Tibial nerve (tissue), 4 donors: Measurements from ENCODE around the gene PPP1R2. TPM values are rescaled to one million over a fixed set of nuclear protein-coding genes. Genes with fewer than 3 reads are reported as not detected.

ENCODE experiments used
- DNase-seq, 2 donors: peaks; one replicate each; pipeline ENCODE4 v3.0.0-alpha.2; 2019; ENCODE audit warnings: low spot score in 2 of 2
- H3K27ac ChIP-seq, 4 donors: fragments of 200-600 bp; sonication (generic) in 3 of 4; one replicate each; pipeline ENCODE4 v1.5.1; 2017 to 2019; ENCODE audit warnings: mild to moderate bottlenecking in 1 of 4
- H3K27me3 ChIP-seq, 2 donors: fragments of 200-600 bp; sonication (generic) in 1 of 2; one replicate each; pipeline versions ENCODE4 v1.5.1 to v1.6.0; 2017 to 2019
- H3K36me3 ChIP-seq, 3 donors: fragments of 200-600 bp; sonication (generic); one replicate each; pipeline ENCODE4 v1.5.1; 2018 to 2019
- H3K4me1 ChIP-seq, 4 donors: fragments of 200-600 bp; sonication (generic) in 3 of 4; one replicate each; pipeline ENCODE4 v1.5.1; 2017 to 2019
- H3K4me3 ChIP-seq, 4 donors: fragments of 200-600 bp; sonication (generic) in 3 of 4; one replicate each; pipeline ENCODE4 v1.5.1; 2017 to 2019; ENCODE audit warnings: mild to moderate bottlenecking in 1 of 4, moderate library complexity in 1 of 4
- H3K9me3 ChIP-seq, 4 donors: fragments of 200-600 bp; sonication (generic) in 3 of 4; one replicate each; pipeline ENCODE4 v1.5.1; 2017 to 2019
- CTCF ChIP-seq, 5 experiments: fragments of 200-600 bp in 3 of 5; fragments of 450-650 bp in 2 of 5; sonication (generic) in 3 of 5; IDR thresholded peaks; one replicate each; pipeline ENCODE4 v1.5.1; 2016 to 2019; ENCODE audit warnings: antibody characterized with exemption in 5 of 5, mild to moderate bottlenecking in 3 of 5, moderate library complexity in 2 of 5
- EP300 ChIP-seq, 2 donors: sonication (generic); formaldehyde crosslinking; IDR thresholded peaks; one replicate each; pipeline ENCODE4 v1.6.1; 2017; ENCODE audit warnings: antibody characterized with exemption in 2 of 2, mild to moderate bottlenecking in 1 of 2
- POLR2A ChIP-seq, 2 donors: fragments of 450-650 bp; IDR thresholded peaks; one replicate each; pipeline ENCODE4 v1.6.1; 2017; ENCODE audit warnings: antibody characterized with exemption in 2 of 2, mild to moderate bottlenecking in 2 of 2, moderate library complexity in 2 of 2
- WGBS, 2 donors: methylation state at CpG; one replicate each; pipeline ENCODE4 v1.1.5; 2018; 5-methylcytosine and 5-hydroxymethylcytosine counted together
- total RNA-seq, 4 donors: library from RNA; depleted of rRNA; stranded (reverse); fragments of >200 nt; gene quantifications; one replicate each; pipeline ENCODE4 v1.1.0, GENCODE V29; 2016

The PPP1R2 gene
- total RNA-seq, 4 donors from 2014 or later, result 66.6 to 98.1 (median 87.4) TPM

GRCh38 chr3:195542316-195542697, 818 bp downstream of the PPP1R2 start:
- TF ChIP-seq CTCF (IDR thresholded peaks at IDR 0.05) (no peak), EP300 (IDR thresholded peaks at IDR 0.05) (no peak), POLR2A (IDR thresholded peaks at IDR 0.05) (no peak)
- no peak for DNase-seq
- WGBS, 2 donors, result 0% methylated on average over 5 of the region's 5 CpGs
- peak overlapping the region in 3 of 4 donors; percentile 88 to 94 (median 91) for H3K27ac ChIP-seq
- peaks cover 0 to 71% (median 26%) of the 10 kb centered on the region in 4 donors for H3K4me1 ChIP-seq
- no peaks in the 10 kb centered on the region for H3K36me3 ChIP-seq
- no peaks in the 10 kb centered on the region for H3K9me3 ChIP-seq
- H3K27me3 ChIP-seq, result no peaks in the 10 kb centered on the region
- peak overlapping the region; percentile 56 to 95 (median 82) for H3K4me3 ChIP-seq

GRCh38 chr3:195540511-195540910, 2.6 kb downstream of the PPP1R2 start:
- Histone ChIP-seq H3K4me1 (peaks cover 0 to 56% (median 17%) of the 10 kb centered on the region in 4 donors), H3K9me3 (no peaks in the 10 kb centered on the region), H3K27ac (no peak overlapping the region), H3K27me3 (no peaks in the 10 kb centered on the region), H3K4me3 (peak overlapping the region in 1 of 4 donors; percentile 76), H3K36me3 (no peaks in the 10 kb centered on the region)
- WGBS, 2 donors, result 58 to 64% methylated on average over 6 of the region's 6 CpGs
- DNase-seq, result no peak
- TF ChIP-seq CTCF (IDR thresholded peaks at IDR 0.05), result no peak
- TF ChIP-seq POLR2A (IDR thresholded peaks at IDR 0.05), result no peak
- no peak for TF ChIP-seq EP300 (IDR thresholded peaks at IDR 0.05)

- 74 to 79% methylated on average over 8 of the region's 8 CpGs for WGBS, 2 donors
- peaks cover 0 to 56% (median 15%) of the 10 kb centered on the region in 4 donors for H3K4me1 ChIP-seq
- no peaks in the 10 kb centered on the region for H3K9me3 ChIP-seq
- no peak for DNase-seq
- no peak overlapping the region for H3K4me3 ChIP-seq
- H3K36me3 ChIP-seq, result no peaks in the 10 kb centered on the region
- TF ChIP-seq POLR2A (IDR thresholded peaks at IDR 0.05), result no peak
- TF ChIP-seq EP300 (IDR thresholded peaks at IDR 0.05), result no peak
- TF ChIP-seq CTCF (IDR thresholded peaks at IDR 0.05), result no peak
- no peak overlapping the region for H3K27ac ChIP-seq
- H3K27me3 ChIP-seq, result no peaks in the 10 kb centered on the region
Observed at GRCh38 chr3:195540027-195540426, 3.1 kb downstream of the PPP1R2 start.

GRCh38 chr3:195539479-195539878, 3.6 kb downstream of the PPP1R2 start:
- no peaks in the 10 kb centered on the region for H3K9me3 ChIP-seq
- no peaks in the 10 kb centered on the region for H3K27me3 ChIP-seq
- H3K36me3 ChIP-seq, result no peaks in the 10 kb centered on the region
- TF ChIP-seq CTCF (IDR thresholded peaks at IDR 0.05) (no peak), EP300 (IDR thresholded peaks at IDR 0.05) (no peak), POLR2A (IDR thresholded peaks at IDR 0.05) (no peak)
- peaks cover 0 to 52% (median 15%) of the 10 kb centered on the region in 4 donors for H3K4me1 ChIP-seq
- no peak overlapping the region for H3K27ac ChIP-seq
- WGBS, 2 donors, result 88 to 91% methylated on average over 5 of the region's 5 CpGs
- no peak overlapping the region for H3K4me3 ChIP-seq
- DNase-seq, result no peak

- H3K9me3 ChIP-seq, result no peaks in the 10 kb centered on the region
- H3K36me3 ChIP-seq, result no peaks in the 10 kb centered on the region
- DNase-seq, result no peak
- H3K4me1 ChIP-seq, result peaks cover 0 to 52% (median 15%) of the 10 kb centered on the region in 4 donors
- no peak for TF ChIP-seq CTCF (IDR thresholded peaks at IDR 0.05)
- no peak for TF ChIP-seq POLR2A (IDR thresholded peaks at IDR 0.05)
- no peak for TF ChIP-seq EP300 (IDR thresholded peaks at IDR 0.05)
- H3K27ac ChIP-seq, result no peak overlapping the region
- H3K4me3 ChIP-seq, result no peak overlapping the region
- 71 to 87% methylated on average over 2 of the region's 2 CpGs for WGBS, 2 donors
- no peaks in the 10 kb centered on the region for H3K27me3 ChIP-seq
Observed at GRCh38 chr3:195537995-195538394, 5.1 kb downstream of the PPP1R2 start.
